ENCODE data around the gene EPB41L4B. TPM values are rescaled to one million over a fixed set of nuclear protein-coding genes. Genes with fewer than 3 reads are reported as not detected.
A peak's percentile ranks its signal among the peaks of the same experiment; 100 is the strongest.

EPB41L4B gene
- total and polyA plus RNA-seq, 2 of the 13 experiments (the other 11 are each of a cell fraction or from before 2014, with no cell fraction given) = 17.6 to 22.1 TPM

GRCh38 chr9:109138421-109138820 lies 182.4 kb downstream of the EPB41L4B start:
- Histone ChIP-seq H3K4me3 (replicated peaks in 1 of 3; ENCODE audit: insufficient read depth in 1 of 3, low read depth in 2 of 3, low read length in 3 of 3) (no peak overlapping the region), H3K27me3 (ENCODE audit: control insufficient read depth in 1 of 2, insufficient read depth in 2 of 2, low read length in 2 of 2) (no peaks in the 10 kb centered on the region), H3K9me3 (ENCODE audit: low read length) (no peaks in the 10 kb centered on the region), H3K4me1 (ENCODE audit: insufficient read depth, low read length) (peaks cover 16% of the 10 kb centered on the region), H4K20me1 (ENCODE audit: insufficient read depth, low read length) (no peaks in the 10 kb centered on the region), H3K9ac (ENCODE audit: insufficient read depth, low read depth, low read length) (no peak overlapping the region), H3K4me2 (ENCODE audit: low read depth, low read length) (no peak overlapping the region), H2AFZ (ENCODE audit: low read length) (no peak overlapping the region), H3K36me3 (replicated peaks in 1 of 2; ENCODE audit: control insufficient read depth in 1 of 2, insufficient read depth in 2 of 2, low read length in 2 of 2) (no peaks in the 10 kb centered on the region), H3K79me2 (ENCODE audit: insufficient read depth, low read length) (no peaks in the 10 kb centered on the region), H3K27ac (ENCODE audit: extremely low read length, insufficient read depth, low read length) (no peak overlapping the region)
- WGBS (ENCODE audit: low lambda C conversion rate) = 97% methylated on average over 2 of the region's 2 CpGs
- TF ChIP-seq ZNF770 (CRISPR knock-in tag; IDR thresholded peaks at IDR 0.05) = peak; percentile 69; the same call in 1 of the 2 replicates
- no peak for TF ChIP-seq SRSF4 (IDR thresholded peaks at IDR 0.05; ENCODE audit: low read depth, low read length, poor library complexity, severe bottlenecking)
- no peak for TF ChIP-seq ZMAT5 (CRISPR knock-in tag; IDR thresholded peaks at IDR 0.05; ENCODE audit: borderline replicate concordance, low read depth)
- TF ChIP-seq ZNF121 (CRISPR knock-in tag; IDR thresholded peaks at IDR 0.05) = no peak
- TF ChIP-seq SKI (IDR thresholded peaks at IDR 0.05; ENCODE audit: partially characterized antibody) = no peak
- TF ChIP-seq ZNF205 (CRISPR knock-in tag; IDR thresholded peaks at IDR 0.05) = no peak
- TF ChIP-seq NR2F1 (CRISPR knock-in tag; IDR thresholded peaks at IDR 0.05) = no peak
- POLR2A ChIA-PET = no interaction called here
- CTCF ChIA-PET (ENCODE audit: low intra/inter-chr PET ratio, low total read pairs) = no interaction called here
- no TSS peak for BruUV-seq (replicated peaks)
- in situ Hi-C loops (cut with HindIII; ENCODE audit: extremely low pct_ligation_motif_present, low pct_unique_long_range_greater_than_20kb) = no loop called here
- FAIRE-seq (no peak), ATAC-seq (no peak), DNase-seq (ENCODE audit: low spot score) (no peak)
- intact Hi-C loops (cut with micrococcal nuclease; ENCODE audit: unreplicated experiment) = no loop called here

Measured in HepG2 (cell line).